ENCODE measurements around the gene NUCB1.

- TF ChIP-seq CTCF (IDR thresholded peaks at IDR 0.05) = no peak
- TF ChIP-seq, protein P1, sequence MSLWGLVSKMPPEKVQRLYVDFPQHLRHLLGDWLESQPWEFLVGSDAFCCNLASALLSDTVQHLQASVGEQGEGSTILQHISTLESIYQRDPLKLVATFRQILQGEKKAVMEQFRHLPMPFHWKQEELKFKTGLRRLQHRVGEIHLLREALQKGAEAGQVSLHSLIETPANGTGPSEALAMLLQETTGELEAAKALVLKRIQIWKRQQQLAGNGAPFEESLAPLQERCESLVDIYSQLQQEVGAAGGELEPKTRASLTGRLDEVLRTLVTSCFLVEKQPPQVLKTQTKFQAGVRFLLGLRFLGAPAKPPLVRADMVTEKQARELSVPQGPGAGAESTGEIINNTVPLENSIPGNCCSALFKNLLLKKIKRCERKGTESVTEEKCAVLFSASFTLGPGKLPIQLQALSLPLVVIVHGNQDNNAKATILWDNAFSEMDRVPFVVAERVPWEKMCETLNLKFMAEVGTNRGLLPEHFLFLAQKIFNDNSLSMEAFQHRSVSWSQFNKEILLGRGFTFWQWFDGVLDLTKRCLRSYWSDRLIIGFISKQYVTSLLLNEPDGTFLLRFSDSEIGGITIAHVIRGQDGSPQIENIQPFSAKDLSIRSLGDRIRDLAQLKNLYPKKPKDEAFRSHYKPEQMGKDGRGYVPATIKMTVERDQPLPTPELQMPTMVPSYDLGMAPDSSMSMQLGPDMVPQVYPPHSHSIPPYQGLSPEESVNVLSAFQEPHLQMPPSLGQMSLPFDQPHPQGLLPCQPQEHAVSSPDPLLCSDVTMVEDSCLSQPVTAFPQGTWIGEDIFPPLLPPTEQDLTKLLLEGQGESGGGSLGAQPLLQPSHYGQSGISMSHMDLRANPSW (CRISPR knock-in tag; conservative IDR thresholded peaks at IDR 0.05; ENCODE audit: low read depth) = no peak
- TF ChIP-seq ZNF317 (CRISPR knock-in tag; IDR thresholded peaks at IDR 0.05; ENCODE audit: borderline replicate concordance, low read depth) = no peak
- no peak for TF ChIP-seq TCF7 (CRISPR knock-in tag; IDR thresholded peaks at IDR 0.05; ENCODE audit: low read depth)
These were observed 7.6 kb downstream of the NUCB1 start for GRCh38 chr19:48907671-48908070.

All from WTC11 (cell line).